ENCODE data around the gene TMPRSS9. TPM values are rescaled to one million over a fixed set of nuclear protein-coding genes. Genes with fewer than 3 reads are reported as not detected.

Gene TMPRSS9
- total RNA-seq, 1 donor from 2014 or later, result not detected

GRCh38 chr19:2362046-2362969, 2.2 kb downstream of the TMPRSS9 start:
- H3K4me3 ChIP-seq (ENCODE audit: low read depth, low read length), result no peak overlapping the region
- DNase-seq (ENCODE audit: low read depth), result no peak
- no peak for TF ChIP-seq CTCF (conservative IDR thresholded peaks at IDR 0.05; ENCODE audit: low read depth, low read length)

GRCh38 chr19:2362970-2363300, 2.9 kb downstream of the TMPRSS9 start:
- TF ChIP-seq CTCF (conservative IDR thresholded peaks at IDR 0.05; ENCODE audit: low read depth, low read length), result no peak
- DNase-seq (ENCODE audit: low read depth), result no peak
- no peak overlapping the region for H3K4me3 ChIP-seq (ENCODE audit: low read depth, low read length)

GRCh38 chr19:2363419-2363818, 3.4 kb downstream of the TMPRSS9 start:
- DNase-seq (ENCODE audit: low read depth), result no peak
- no peak overlapping the region for H3K4me3 ChIP-seq (ENCODE audit: low read depth, low read length)
- no peak for TF ChIP-seq CTCF (conservative IDR thresholded peaks at IDR 0.05; ENCODE audit: low read depth, low read length)

GRCh38 chr19:2365201-2365970, 5.3 kb downstream of the TMPRSS9 start:
- no peak for TF ChIP-seq CTCF (conservative IDR thresholded peaks at IDR 0.05; ENCODE audit: low read depth, low read length)
- no peak overlapping the region for H3K4me3 ChIP-seq (ENCODE audit: low read depth, low read length)
- no peak for DNase-seq (ENCODE audit: low read depth)

- TF ChIP-seq CTCF (conservative IDR thresholded peaks at IDR 0.05; ENCODE audit: low read depth, low read length), result no peak
Observed at GRCh38 chr19:2371656-2372055, 11.6 kb downstream of the TMPRSS9 start.

GRCh38 chr19:2372076-2372612, 12.1 kb downstream of the TMPRSS9 start:
- TF ChIP-seq CTCF (conservative IDR thresholded peaks at IDR 0.05; ENCODE audit: low read depth, low read length), result no peak
- H3K4me3 ChIP-seq (ENCODE audit: low read depth, low read length), result no peak overlapping the region
- DNase-seq (ENCODE audit: low read depth), result no peak

More at GRCh38 chr19:2371656-2372055, 11.6 kb downstream of the TMPRSS9 start:
- no peak for DNase-seq (ENCODE audit: low read depth)
- no peak overlapping the region for H3K4me3 ChIP-seq (ENCODE audit: low read depth, low read length)
